OCI-LY1 (cell line): ENCODE measurements around the gene NFIB.

Experiments
- CTCF ChIP-seq: fragments of 200-600 bp; sonication (generic), shearing (Covaris generic); IDR thresholded peaks from 2 replicates; pipeline ENCODE4 v1.5.1; 2017; ENCODE audit warnings: mild to moderate bottlenecking, antibody characterized with exemption, low read length, moderate library complexity, mixed read lengths
- EZH2 ChIP-seq: fragments of 200-600 bp; sonication (generic), shearing (Covaris generic); IDR thresholded peaks from 2 replicates; pipeline ENCODE4 v1.8.0; 2017; ENCODE audit warnings: borderline replicate concordance, mixed run types, mild to moderate bottlenecking, antibody characterized with exemption, low read length, moderate library complexity, mixed read lengths

GRCh38 chr9:14092344-14092743 is 221.6 kb downstream of the NFIB start:
- TF ChIP-seq CTCF (no peak), EZH2 (no peak)
